Measurements from ENCODE around the gene CRYAA.

The CRYAA gene

GRCh38 chr21:43210454-43211071 lies 41.8 kb downstream of the CRYAA start:
- no peak for FAIRE-seq
- TF ChIP-seq PAX5 (IDR thresholded peaks at IDR 0.05; ENCODE audit: insufficient read depth, low read length, severe bottlenecking) (no peak), POU2F2 (IDR thresholded peaks at IDR 0.05; ENCODE audit: low read depth, low read length) (no peak), POLR2AphosphoS5 (IDR thresholded peaks at IDR 0.05; ENCODE audit: low read depth, low read length) (no peak), SPI1 (IDR thresholded peaks at IDR 0.05; ENCODE audit: low read depth, low read length) (no peak), POLR2A (IDR thresholded peaks at IDR 0.05; ENCODE audit: low read depth, low read length) (no peak), TAF1 (IDR thresholded peaks at IDR 0.05; ENCODE audit: low read depth, low read length) (no peak)
- DNase-seq (ENCODE audit: insufficient read length, low spot score), result no peak

- no peak for FAIRE-seq
- TF ChIP-seq POLR2AphosphoS5 (IDR thresholded peaks at IDR 0.05; ENCODE audit: low read depth, low read length) (no peak), POU2F2 (IDR thresholded peaks at IDR 0.05; ENCODE audit: low read depth, low read length) (no peak), TAF1 (IDR thresholded peaks at IDR 0.05; ENCODE audit: low read depth, low read length) (no peak), SPI1 (IDR thresholded peaks at IDR 0.05; ENCODE audit: low read depth, low read length) (no peak), PAX5 (IDR thresholded peaks at IDR 0.05; ENCODE audit: insufficient read depth, low read length, severe bottlenecking) (no peak), POLR2A (IDR thresholded peaks at IDR 0.05; ENCODE audit: low read depth, low read length) (no peak)
- no peak for DNase-seq (ENCODE audit: insufficient read length, low spot score)
Observed at GRCh38 chr21:43211072-43211759, 42.4 kb downstream of the CRYAA start.

GRCh38 chr21:43211760-43212115 lies 42.9 kb downstream of the CRYAA start:
- TF ChIP-seq TAF1 (IDR thresholded peaks at IDR 0.05; ENCODE audit: low read depth, low read length) (no peak), POLR2A (IDR thresholded peaks at IDR 0.05; ENCODE audit: low read depth, low read length) (no peak), SPI1 (IDR thresholded peaks at IDR 0.05; ENCODE audit: low read depth, low read length) (no peak), POU2F2 (IDR thresholded peaks at IDR 0.05; ENCODE audit: low read depth, low read length) (no peak), PAX5 (IDR thresholded peaks at IDR 0.05; ENCODE audit: insufficient read depth, low read length, severe bottlenecking) (no peak), POLR2AphosphoS5 (IDR thresholded peaks at IDR 0.05; ENCODE audit: low read depth, low read length) (no peak)
- no peak for FAIRE-seq
- DNase-seq (ENCODE audit: insufficient read length, low spot score), result no peak

All from GM12891 (cell line).